ENCODE results near the gene SCYL1.

SCYL1 gene

GRCh38 chr11:65488273-65489034, 36.4 kb upstream of the SCYL1 start:
- no peak for DNase-seq
- Histone ChIP-seq H3K36me3 (no peaks in the 10 kb centered on the region), H3K27me3 (ENCODE audit: insufficient read depth, low read depth, severe bottlenecking) (no peaks in the 10 kb centered on the region), H3K4me3 (ENCODE audit: low read depth, low read length) (peak overlapping the region; percentile 48), H3K9me3 (ENCODE audit: severe bottlenecking) (no peaks in the 10 kb centered on the region), H3K27ac (peak overlapping the region; percentile 85)
- TF ChIP-seq, protein P1, sequence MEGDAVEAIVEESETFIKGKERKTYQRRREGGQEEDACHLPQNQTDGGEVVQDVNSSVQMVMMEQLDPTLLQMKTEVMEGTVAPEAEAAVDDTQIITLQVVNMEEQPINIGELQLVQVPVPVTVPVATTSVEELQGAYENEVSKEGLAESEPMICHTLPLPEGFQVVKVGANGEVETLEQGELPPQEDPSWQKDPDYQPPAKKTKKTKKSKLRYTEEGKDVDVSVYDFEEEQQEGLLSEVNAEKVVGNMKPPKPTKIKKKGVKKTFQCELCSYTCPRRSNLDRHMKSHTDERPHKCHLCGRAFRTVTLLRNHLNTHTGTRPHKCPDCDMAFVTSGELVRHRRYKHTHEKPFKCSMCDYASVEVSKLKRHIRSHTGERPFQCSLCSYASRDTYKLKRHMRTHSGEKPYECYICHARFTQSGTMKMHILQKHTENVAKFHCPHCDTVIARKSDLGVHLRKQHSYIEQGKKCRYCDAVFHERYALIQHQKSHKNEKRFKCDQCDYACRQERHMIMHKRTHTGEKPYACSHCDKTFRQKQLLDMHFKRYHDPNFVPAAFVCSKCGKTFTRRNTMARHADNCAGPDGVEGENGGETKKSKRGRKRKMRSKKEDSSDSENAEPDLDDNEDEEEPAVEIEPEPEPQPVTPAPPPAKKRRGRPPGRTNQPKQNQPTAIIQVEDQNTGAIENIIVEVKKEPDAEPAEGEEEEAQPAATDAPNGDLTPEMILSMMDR (IDR thresholded peaks at IDR 0.05; ENCODE audit: low read depth, low read length): no peak

GRCh38 chr11:65489035-65489705, 35.7 kb upstream of the SCYL1 start:
- peak overlapping the region; percentile 85 for H3K27ac ChIP-seq
- H3K27me3 ChIP-seq (ENCODE audit: insufficient read depth, low read depth, severe bottlenecking): no peaks in the 10 kb centered on the region
- TF ChIP-seq, protein P1 (IDR thresholded peaks at IDR 0.05; ENCODE audit: low read depth, low read length): no peak
- no peak overlapping the region for H3K4me3 ChIP-seq (ENCODE audit: low read depth, low read length)
- no peaks in the 10 kb centered on the region for H3K9me3 ChIP-seq (ENCODE audit: severe bottlenecking)
- no peaks in the 10 kb centered on the region for H3K36me3 ChIP-seq
- DNase-seq: no peak

GRCh38 chr11:65489706-65490320, 35.1 kb upstream of the SCYL1 start:
- H3K27ac ChIP-seq: peak overlapping the region; percentile 37
- no peak for DNase-seq
- TF ChIP-seq, protein P1 (IDR thresholded peaks at IDR 0.05; ENCODE audit: low read depth, low read length): no peak

GRCh38 chr11:65491163-65491465, 33.8 kb upstream of the SCYL1 start:
- H3K27ac ChIP-seq: peak overlapping the region; percentile 17

More at GRCh38 chr11:65489706-65490320, 35.1 kb upstream of the SCYL1 start:
- Histone ChIP-seq H3K9me3 (ENCODE audit: severe bottlenecking) (no peaks in the 10 kb centered on the region), H3K4me3 (ENCODE audit: low read depth, low read length) (no peak overlapping the region), H3K36me3 (no peaks in the 10 kb centered on the region), H3K27me3 (ENCODE audit: insufficient read depth, low read depth, severe bottlenecking) (no peaks in the 10 kb centered on the region)

GRCh38 chr11:65491614-65492386, 33.1 kb upstream of the SCYL1 start:
- DNase-seq: peak; percentile 68
- Histone ChIP-seq H3K27ac (peak overlapping the region; percentile 17), H3K36me3 (no peaks in the 10 kb centered on the region), H3K4me3 (ENCODE audit: low read depth, low read length) (no peak overlapping the region), H3K27me3 (ENCODE audit: insufficient read depth, low read depth, severe bottlenecking) (no peaks in the 10 kb centered on the region), H3K9me3 (ENCODE audit: severe bottlenecking) (no peaks in the 10 kb centered on the region)
- TF ChIP-seq, protein P1 (IDR thresholded peaks at IDR 0.05; ENCODE audit: low read depth, low read length): no peak

More at GRCh38 chr11:65491163-65491465, 33.8 kb upstream of the SCYL1 start:
- Histone ChIP-seq H3K9me3 (ENCODE audit: severe bottlenecking) (no peaks in the 10 kb centered on the region), H3K36me3 (no peaks in the 10 kb centered on the region), H3K27me3 (ENCODE audit: insufficient read depth, low read depth, severe bottlenecking) (no peaks in the 10 kb centered on the region), H3K4me3 (ENCODE audit: low read depth, low read length) (no peak overlapping the region)
- no peak for DNase-seq
- TF ChIP-seq, protein P1 (IDR thresholded peaks at IDR 0.05; ENCODE audit: low read depth, low read length): no peak
